DND-41 (cell line): ENCODE measurements around the gene MROH7.

Experiments used
- ATAC-seq: fragments of 200-7000 bp; cut with Tn5 transposase; 3 replicates; pipeline ENCODE4 v1.9.1; 2021; ENCODE audit warnings: low read depth; ENCODE audit not compliant: insufficient read depth
- DNase-seq: peaks from one replicate; pipeline ENCODE4 v3.0.0-alpha.2; 2020
- H2AFZ ChIP-seq: 2 replicates; pipeline ENCODE4 v1.6.0; 2012; ENCODE audit warnings: low read depth, low read length
- H3K27ac ChIP-seq: 2 replicates; pipeline ENCODE4 v1.5.1; 2012; ENCODE audit warnings: low read length, inconsistent platforms
- H3K27me3 ChIP-seq: fragments of 200-600 bp; sonication (generic); 2 replicates; pipeline ENCODE4 v1.6.0; 2012; ENCODE audit warnings: low read length, mild to moderate bottlenecking, inconsistent platforms; ENCODE audit not compliant: insufficient read depth, poor library complexity
- H3K36me3 ChIP-seq: 2 replicates; pipeline ENCODE4 v1.5.1; 2012; ENCODE audit warnings: low read length, inconsistent platforms; ENCODE audit not compliant: insufficient read depth
- H3K4me1 ChIP-seq: 2 replicates; pipeline ENCODE4 v1.5.1; 2012; ENCODE audit warnings: mild to moderate bottlenecking, low read length; ENCODE audit not compliant: insufficient read depth
- H3K4me2 ChIP-seq: 2 replicates; pipeline ENCODE4 v1.6.0; 2012; ENCODE audit warnings: mild to moderate bottlenecking, moderate library complexity, low read length, inconsistent platforms; ENCODE audit not compliant: insufficient read depth
- H3K4me3 ChIP-seq, 2 experiments: fragments of 200-600 bp in 1 of 2; shearing (Covaris generic) in 1 of 2; 2 replicates each; pipeline ENCODE4 v1.5.1; 2012 to 2016; ENCODE audit warnings: inconsistent platforms in 2 of 2, low read length in 2 of 2, mild to moderate bottlenecking in 2 of 2, low read depth in 1 of 2, moderate library complexity in 1 of 2
- H3K79me2 ChIP-seq: 2 replicates; pipeline ENCODE4 v1.6.0; 2012; ENCODE audit warnings: low read length, inconsistent platforms; ENCODE audit not compliant: insufficient read depth
- H3K9ac ChIP-seq: 2 replicates; pipeline ENCODE4 v1.6.0; 2012; ENCODE audit warnings: low read depth, mild to moderate bottlenecking, inconsistent platforms, low read length, moderate library complexity
- H3K9me3 ChIP-seq: 2 replicates; pipeline ENCODE4 v1.5.1; 2012; ENCODE audit warnings: low read length, moderate library complexity, mild to moderate bottlenecking, inconsistent platforms; ENCODE audit not compliant: insufficient read depth, severe bottlenecking
- H4K20me1 ChIP-seq: 2 replicates; pipeline ENCODE4 v1.6.0; 2012; ENCODE audit warnings: low read length; ENCODE audit not compliant: insufficient read depth
- EZH2 ChIP-seq: IDR thresholded peaks from 3 replicates; pipeline ENCODE4 v1.6.1; 2012; ENCODE audit warnings: borderline replicate concordance, low read depth, mild to moderate bottlenecking, moderate library complexity, low read length, inconsistent platforms; ENCODE audit not compliant: severe bottlenecking
- TF ChIP-seq, protein P1 (sequence below): IDR thresholded peaks from 2 replicates; pipeline ENCODE4 v1.5.1; 2012; ENCODE audit warnings: borderline replicate concordance, low read length, moderate library complexity, mild to moderate bottlenecking; ENCODE audit not compliant: poor library complexity, severe bottlenecking; ENCODE audit errors: extremely low read depth

The MROH7 gene

GRCh38 chr1:54595956-54596498 is 45.6 kb upstream of the MROH7 start:
- no peak overlapping the region for H3K9ac ChIP-seq
- no peaks in the 10 kb centered on the region for H3K79me2 ChIP-seq
- H2AFZ ChIP-seq, result no peak overlapping the region
- H3K4me1 ChIP-seq, result no peaks in the 10 kb centered on the region
- TF ChIP-seq EZH2, result no peak
- TF ChIP-seq, protein P1, sequence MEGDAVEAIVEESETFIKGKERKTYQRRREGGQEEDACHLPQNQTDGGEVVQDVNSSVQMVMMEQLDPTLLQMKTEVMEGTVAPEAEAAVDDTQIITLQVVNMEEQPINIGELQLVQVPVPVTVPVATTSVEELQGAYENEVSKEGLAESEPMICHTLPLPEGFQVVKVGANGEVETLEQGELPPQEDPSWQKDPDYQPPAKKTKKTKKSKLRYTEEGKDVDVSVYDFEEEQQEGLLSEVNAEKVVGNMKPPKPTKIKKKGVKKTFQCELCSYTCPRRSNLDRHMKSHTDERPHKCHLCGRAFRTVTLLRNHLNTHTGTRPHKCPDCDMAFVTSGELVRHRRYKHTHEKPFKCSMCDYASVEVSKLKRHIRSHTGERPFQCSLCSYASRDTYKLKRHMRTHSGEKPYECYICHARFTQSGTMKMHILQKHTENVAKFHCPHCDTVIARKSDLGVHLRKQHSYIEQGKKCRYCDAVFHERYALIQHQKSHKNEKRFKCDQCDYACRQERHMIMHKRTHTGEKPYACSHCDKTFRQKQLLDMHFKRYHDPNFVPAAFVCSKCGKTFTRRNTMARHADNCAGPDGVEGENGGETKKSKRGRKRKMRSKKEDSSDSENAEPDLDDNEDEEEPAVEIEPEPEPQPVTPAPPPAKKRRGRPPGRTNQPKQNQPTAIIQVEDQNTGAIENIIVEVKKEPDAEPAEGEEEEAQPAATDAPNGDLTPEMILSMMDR, result no peak
- ATAC-seq (no peak), DNase-seq (no peak)
- no peaks in the 10 kb centered on the region for H3K9me3 ChIP-seq
- no peak overlapping the region for H3K27ac ChIP-seq
- H4K20me1 ChIP-seq, result no peaks in the 10 kb centered on the region
- no peaks in the 10 kb centered on the region for H3K27me3 ChIP-seq
- H3K4me3 ChIP-seq, result no peak overlapping the region
- H3K36me3 ChIP-seq, result no peaks in the 10 kb centered on the region
- no peak overlapping the region for H3K4me2 ChIP-seq

DNA sequence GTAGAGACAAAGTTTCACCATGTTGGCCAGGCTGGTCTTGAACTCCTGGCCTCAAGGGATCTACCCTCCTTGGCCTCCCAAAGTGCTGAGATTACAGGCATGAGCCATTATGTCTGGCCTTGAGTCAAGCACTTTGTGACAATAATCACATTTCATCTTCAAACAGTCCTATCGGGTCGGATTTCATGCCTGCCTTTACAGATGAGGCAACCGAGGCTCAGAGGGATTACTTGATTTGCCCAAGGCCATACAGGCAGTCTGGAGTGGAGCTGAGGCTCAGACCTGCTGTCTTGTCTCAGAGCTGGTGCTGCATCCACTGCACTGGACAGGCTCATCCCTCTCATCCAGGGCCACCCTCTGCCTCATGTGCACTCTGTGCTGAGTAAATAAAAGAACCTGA is 44.8 kb upstream of the MROH7 start:
- no peak for TF ChIP-seq EZH2
- TF ChIP-seq, protein P1, result no peak
- H3K4me2 ChIP-seq, result no peak overlapping the region
- no peaks in the 10 kb centered on the region for H4K20me1 ChIP-seq
- H3K79me2 ChIP-seq, result no peaks in the 10 kb centered on the region
- no peak overlapping the region for H3K27ac ChIP-seq
- no peaks in the 10 kb centered on the region for H3K4me1 ChIP-seq
- H3K36me3 ChIP-seq, result no peaks in the 10 kb centered on the region
- no peak for DNase-seq
- no peak for ATAC-seq
- H3K9me3 ChIP-seq, result no peaks in the 10 kb centered on the region
- H2AFZ ChIP-seq, result no peak overlapping the region
- no peak overlapping the region for H3K4me3 ChIP-seq
- H3K27me3 ChIP-seq, result no peaks in the 10 kb centered on the region
- no peak overlapping the region for H3K9ac ChIP-seq

DNA sequence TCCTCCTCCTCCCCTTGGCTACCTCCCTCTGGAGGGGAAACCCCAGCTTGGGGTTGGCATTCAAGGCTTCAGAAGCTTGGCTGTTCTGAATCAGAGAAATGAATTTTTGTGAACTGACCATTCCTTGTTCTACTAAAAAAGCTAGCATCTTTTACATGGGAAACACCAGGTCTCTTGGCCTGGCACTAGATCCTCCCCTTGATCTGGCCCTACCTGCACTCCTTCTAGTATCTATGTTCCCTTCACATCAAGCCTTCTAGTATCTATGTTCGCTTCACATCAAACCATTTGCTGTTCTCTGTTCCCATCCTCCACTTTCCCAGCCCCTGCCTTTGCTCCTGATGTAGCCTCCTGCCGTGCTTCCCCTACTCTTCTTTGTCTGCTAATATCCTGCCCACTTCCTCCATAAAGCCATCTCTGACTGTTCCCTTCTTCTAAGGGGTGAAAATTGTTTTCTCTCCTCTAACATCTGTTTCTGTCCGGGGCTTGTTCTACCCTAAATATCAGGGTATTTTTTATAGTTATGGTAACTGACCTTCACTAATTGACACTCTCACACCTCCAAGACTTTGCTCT is 44.0 kb upstream of the MROH7 start:
- Histone ChIP-seq H3K4me2 (no peak overlapping the region), H3K27me3 (no peaks in the 10 kb centered on the region), H3K9ac (no peak overlapping the region), H3K9me3 (no peaks in the 10 kb centered on the region), H3K79me2 (no peaks in the 10 kb centered on the region), H2AFZ (no peak overlapping the region), H3K36me3 (no peaks in the 10 kb centered on the region), H4K20me1 (no peaks in the 10 kb centered on the region), H3K27ac (no peak overlapping the region), H3K4me3 (no peak overlapping the region), H3K4me1 (no peaks in the 10 kb centered on the region)
- TF ChIP-seq, protein P1, result no peak
- ATAC-seq (no peak), DNase-seq (no peak)
